ENCODE results near the gene TRIM24.

Gene TRIM24

GRCh38 chr7:138545123-138545522 lies 85.1 kb downstream of the TRIM24 start:
- H3K36me3 ChIP-seq: peaks cover 36% of the 10 kb centered on the region

GRCh38 chr7:138546064-138546619 lies 86.1 kb downstream of the TRIM24 start:
- H3K9me3 ChIP-seq (ENCODE audit: severe bottlenecking): no peaks in the 10 kb centered on the region
- no peaks in the 10 kb centered on the region for H3K27me3 ChIP-seq (ENCODE audit: insufficient read depth, low read depth, severe bottlenecking)
- no peak for TF ChIP-seq CTCF (IDR thresholded peaks at IDR 0.05; ENCODE audit: low read depth, low read length)
- no peak overlapping the region for H3K4me3 ChIP-seq (ENCODE audit: low read depth, low read length)
- DNase-seq: no peak
- H3K27ac ChIP-seq: no peak overlapping the region
- H3K36me3 ChIP-seq: peaks cover 31% of the 10 kb centered on the region

More at GRCh38 chr7:138545123-138545522, 85.1 kb downstream of the TRIM24 start:
- Histone ChIP-seq H3K27me3 (ENCODE audit: insufficient read depth, low read depth, severe bottlenecking) (no peaks in the 10 kb centered on the region), H3K4me3 (ENCODE audit: low read depth, low read length) (no peak overlapping the region), H3K9me3 (ENCODE audit: severe bottlenecking) (no peaks in the 10 kb centered on the region), H3K27ac (no peak overlapping the region)
- no peak for DNase-seq
- no peak for TF ChIP-seq CTCF (IDR thresholded peaks at IDR 0.05; ENCODE audit: low read depth, low read length)

DNA sequence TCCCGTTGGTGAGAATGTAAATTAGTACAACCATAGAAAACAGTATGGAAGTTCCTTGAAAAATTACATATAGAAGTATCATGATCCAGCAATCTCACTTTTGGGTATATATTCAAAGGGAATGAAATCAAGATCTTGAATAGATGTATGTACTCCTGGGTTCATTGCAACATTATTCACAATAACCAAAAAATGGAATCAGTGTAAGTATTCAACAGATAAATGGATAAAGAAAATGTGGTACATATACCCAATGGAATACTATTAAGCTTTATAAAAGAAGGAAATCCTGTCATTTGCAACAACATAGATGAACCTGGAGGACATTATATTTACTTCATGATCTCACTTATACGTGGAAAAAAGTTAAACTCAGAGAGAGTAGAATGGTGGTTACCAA lies 86.8 kb downstream of the TRIM24 start:
- Histone ChIP-seq H3K9me3 (ENCODE audit: severe bottlenecking) (no peaks in the 10 kb centered on the region), H3K36me3 (peaks cover 34% of the 10 kb centered on the region), H3K27ac (no peak overlapping the region), H3K4me3 (ENCODE audit: low read depth, low read length) (no peak overlapping the region), H3K27me3 (ENCODE audit: insufficient read depth, low read depth, severe bottlenecking) (no peaks in the 10 kb centered on the region)
- TF ChIP-seq CTCF (IDR thresholded peaks at IDR 0.05; ENCODE audit: low read depth, low read length): no peak
- DNase-seq: no peak

- Histone ChIP-seq H3K27ac (no peak overlapping the region), H3K27me3 (ENCODE audit: insufficient read depth, low read depth, severe bottlenecking) (no peaks in the 10 kb centered on the region), H3K4me3 (ENCODE audit: low read depth, low read length) (no peak overlapping the region), H3K9me3 (ENCODE audit: severe bottlenecking) (no peaks in the 10 kb centered on the region), H3K36me3 (peaks cover 45% of the 10 kb centered on the region)
- TF ChIP-seq CTCF (IDR thresholded peaks at IDR 0.05; ENCODE audit: low read depth, low read length): no peak
- no peak for DNase-seq
Observed at GRCh38 chr7:138549082-138549481, 89.0 kb downstream of the TRIM24 start.

DNA sequence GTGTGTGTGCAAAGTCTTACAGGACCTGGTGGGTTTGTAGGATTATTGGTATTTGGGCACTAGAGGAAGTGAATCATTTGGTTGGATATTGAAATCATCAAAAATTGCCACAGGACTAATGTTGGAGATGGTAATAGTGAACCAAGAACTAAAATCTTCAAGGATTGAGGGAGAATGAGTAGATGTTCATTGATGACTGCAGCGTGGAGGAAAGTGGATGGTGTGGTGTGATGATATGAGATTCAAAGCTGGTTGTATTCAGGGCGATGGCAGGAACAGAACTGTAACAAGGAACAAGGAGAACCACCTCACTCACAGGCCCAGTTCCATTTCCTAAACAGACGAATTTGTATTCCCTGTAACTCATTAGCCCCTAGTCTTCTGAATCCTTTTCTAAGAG lies 90.3 kb downstream of the TRIM24 start:
- DNase-seq: no peak
- Histone ChIP-seq H3K27me3 (ENCODE audit: insufficient read depth, low read depth, severe bottlenecking) (no peaks in the 10 kb centered on the region), H3K27ac (no peak overlapping the region), H3K9me3 (ENCODE audit: severe bottlenecking) (no peaks in the 10 kb centered on the region), H3K36me3 (peaks cover 47% of the 10 kb centered on the region), H3K4me3 (ENCODE audit: low read depth, low read length) (no peak overlapping the region)
- TF ChIP-seq CTCF (IDR thresholded peaks at IDR 0.05; ENCODE audit: low read depth, low read length): no peak

GRCh38 chr7:138551102-138551501 lies 91.0 kb downstream of the TRIM24 start:
- H3K27me3 ChIP-seq (ENCODE audit: insufficient read depth, low read depth, severe bottlenecking): no peaks in the 10 kb centered on the region
- no peak for DNase-seq
- H3K9me3 ChIP-seq (ENCODE audit: severe bottlenecking): no peaks in the 10 kb centered on the region
- no peak overlapping the region for H3K4me3 ChIP-seq (ENCODE audit: low read depth, low read length)
- H3K27ac ChIP-seq: no peak overlapping the region
- peaks cover 54% of the 10 kb centered on the region for H3K36me3 ChIP-seq
- TF ChIP-seq CTCF (IDR thresholded peaks at IDR 0.05; ENCODE audit: low read depth, low read length): no peak
